Esophagus squamous epithelium (tissue), 5 donors: ENCODE data around the gene SETBP1. TPM values are rescaled to one million over a fixed set of nuclear protein-coding genes. Genes with fewer than 3 reads are reported as not detected.

Experiments
- DNase-seq: peaks from one replicate; lab custom pipeline; 2025; lab: John Stamatoyannopoulos, UW
- H3K27ac ChIP-seq, 4 donors: fragments of 200-600 bp; sonication (generic); one replicate each; pipeline ENCODE4 v1.5.1; 2016 to 2019; ENCODE audit warnings: mild to moderate bottlenecking in 1 of 4
- H3K27me3 ChIP-seq, 4 donors: fragments of 200-600 bp; sonication (generic); 1 replicate in 3 of 4; 2 replicates in 1 of 4; pipeline versions ENCODE4 v1.5.1 to v1.6.0; 2017 to 2021; ENCODE audit warnings: antibody characterized with exemption in 1 of 4
- H3K36me3 ChIP-seq, 3 donors: fragments of 200-600 bp; sonication (generic); one replicate each; pipeline ENCODE4 v1.5.1; 2016 to 2019
- H3K4me1 ChIP-seq, 3 donors: fragments of 200-600 bp; sonication (generic); one replicate each; pipeline ENCODE4 v1.5.1; 2017 to 2019
- H3K4me3 ChIP-seq, 4 donors: fragments of 200-600 bp; sonication (generic); 1 replicate in 3 of 4; 2 replicates in 1 of 4; pipeline ENCODE4 v1.5.1; 2016 to 2019; ENCODE audit warnings: mild to moderate bottlenecking in 2 of 4, moderate library complexity in 1 of 4
- H3K9me3 ChIP-seq, 3 donors: fragments of 200-600 bp; sonication (generic); one replicate each; pipeline ENCODE4 v1.5.1; 2016 to 2019
- CTCF ChIP-seq, 6 experiments: fragments of 450-650 bp in 4 of 6; fragments of 200-600 bp in 2 of 6; sonication (generic) in 2 of 6; IDR thresholded peaks; one replicate each; pipeline ENCODE4 v1.5.1; 2016 to 2019; ENCODE audit warnings: antibody characterized with exemption in 6 of 6, mild to moderate bottlenecking in 4 of 6, moderate library complexity in 4 of 6
- POLR2A ChIP-seq, 4 donors: fragments of 450-650 bp; IDR thresholded peaks; one replicate each; pipeline ENCODE4 v1.6.1; 2017; ENCODE audit warnings: antibody characterized with exemption in 4 of 4, mild to moderate bottlenecking in 4 of 4, moderate library complexity in 3 of 4
- WGBS, 2 donors: methylation state at CpG; one replicate each; pipeline ENCODE4 v1.1.5; 2018; 5-methylcytosine and 5-hydroxymethylcytosine counted together
- intact Hi-C: fragments of 100-400 bp; cut with DNase I; formaldehyde crosslinking; loops from one replicate; pipeline ENCODE4 v1.15.0; 2022
- total RNA-seq, 4 donors: library from RNA; depleted of rRNA; stranded (reverse); fragments of >200 nt; gene quantifications; one replicate each; pipeline ENCODE4 v1.1.0, GENCODE V29; 2016
- donor health status: DM: yes; HTN: yes; CAD: no.

SETBP1 gene
- total RNA-seq, 4 donors from 2014 or later: 2.6 to 18.5 (median 6.4) TPM

- Histone ChIP-seq H3K36me3 (no peaks in the 10 kb centered on the region), H3K27me3 (no peaks in the 10 kb centered on the region), H3K4me1 (peaks cover 14 to 82% (median 43%) of the 10 kb centered on the region in 3 donors), H3K9me3 (no peaks in the 10 kb centered on the region), H3K4me3 (no peak overlapping the region), H3K27ac (no peak overlapping the region)
- 60 to 83% methylated on average over 5 of the region's 5 CpGs for WGBS, 2 donors
- intact Hi-C loops: no loop called here
- TF ChIP-seq CTCF (IDR thresholded peaks at IDR 0.05) (no peak), POLR2A (IDR thresholded peaks at IDR 0.05) (no peak)
- no peak for DNase-seq
These were observed 49.0 kb downstream of the SETBP1 start for GRCh38 chr18:44729631-44730101.

- Histone ChIP-seq H3K4me3 (no peak overlapping the region), H3K36me3 (no peaks in the 10 kb centered on the region), H3K4me1 (peaks cover under 1 to 69% (median 30%) of the 10 kb centered on the region in 3 donors), H3K9me3 (no peaks in the 10 kb centered on the region), H3K27me3 (no peaks in the 10 kb centered on the region), H3K27ac (no peak overlapping the region)
- intact Hi-C loops: no loop called here
- no peak for TF ChIP-seq CTCF (IDR thresholded peaks at IDR 0.05)
- TF ChIP-seq POLR2A (IDR thresholded peaks at IDR 0.05): no peak
- DNase-seq: no peak
- WGBS, 2 donors: 86 to 94% methylated on average over 5 to 7 of the region's 7 CpGs
These were observed 50.3 kb downstream of the SETBP1 start for GRCh38 chr18:44730803-44731529.

GRCh38 chr18:44731530-44732237 is 51.0 kb downstream of the SETBP1 start:
- no peaks in the 10 kb centered on the region for H3K9me3 ChIP-seq
- DNase-seq: no peak
- intact Hi-C loops: no loop called here
- H3K4me3 ChIP-seq: no peak overlapping the region
- H3K4me1 ChIP-seq: peaks cover 0 to 62% (median 27%) of the 10 kb centered on the region in 3 donors
- H3K36me3 ChIP-seq: no peaks in the 10 kb centered on the region
- H3K27ac ChIP-seq: no peak overlapping the region
- 56 to 63% methylated on average over 9 of the region's 9 CpGs for WGBS, 2 donors
- TF ChIP-seq POLR2A (IDR thresholded peaks at IDR 0.05) (peak in 1 of 4 donors; percentile 17), CTCF (IDR thresholded peaks at IDR 0.05) (no peak)
- no peaks in the 10 kb centered on the region for H3K27me3 ChIP-seq

- peaks cover 0 to 62% (median 29%) of the 10 kb centered on the region in 3 donors for H3K4me1 ChIP-seq
These were observed 51.5 kb downstream of the SETBP1 start for GRCh38 chr18:44732238-44732563.

More at GRCh38 chr18:44732238-44732563, 51.5 kb downstream of the SETBP1 start:
- intact Hi-C loops: no loop called here
- no peak overlapping the region for H3K27ac ChIP-seq
- no peaks in the 10 kb centered on the region for H3K36me3 ChIP-seq
- WGBS, 2 donors: 44 to 69% methylated on average over 9 of the region's 9 CpGs
- H3K27me3 ChIP-seq: no peaks in the 10 kb centered on the region
- no peak for DNase-seq
- TF ChIP-seq POLR2A (IDR thresholded peaks at IDR 0.05) (no peak), CTCF (IDR thresholded peaks at IDR 0.05) (no peak)
- H3K4me3 ChIP-seq: no peak overlapping the region
- no peaks in the 10 kb centered on the region for H3K9me3 ChIP-seq
